HUES64 (cell line): ENCODE data around the gene RELT.

Experiments
- H3K27ac ChIP-seq: 2 replicates; pipeline ENCODE4 v1.7.0; 2013; ENCODE audit warnings: low read depth, low read length, inconsistent platforms
- H3K27me3 ChIP-seq: 2 replicates; pipeline ENCODE4 v1.6.1; 2013; ENCODE audit warnings: mild to moderate bottlenecking, low read length; ENCODE audit not compliant: insufficient read depth
- H3K36me3 ChIP-seq: 2 replicates; pipeline ENCODE4 v1.6.1; 2013; ENCODE audit warnings: mild to moderate bottlenecking, low read length; ENCODE audit not compliant: insufficient read depth
- H3K4me1 ChIP-seq: 2 replicates; pipeline ENCODE4 v1.6.1; 2013; ENCODE audit warnings: mild to moderate bottlenecking, low read length, moderate library complexity; ENCODE audit not compliant: insufficient read depth
- H3K4me3 ChIP-seq: 2 replicates; pipeline ENCODE4 v1.5.1; 2013; ENCODE audit warnings: mild to moderate bottlenecking, low read length, moderate library complexity
- H3K9ac ChIP-seq: 2 replicates; pipeline ENCODE4 v1.6.1; 2013; ENCODE audit warnings: mild to moderate bottlenecking, low read depth, low read length
- H3K9me3 ChIP-seq: 2 replicates; pipeline ENCODE4 v1.6.1; 2013; ENCODE audit warnings: low read depth, low read length; ENCODE audit not compliant: insufficient read depth
- WGBS: fragments of 150-250, 120-280 bp; methylation state at CpG from one replicate; pipeline ENCODE4 v1.1.7; 2013; ENCODE audit warnings: missing lambda C conversion rate; 5-methylcytosine and 5-hydroxymethylcytosine counted together

RELT gene

DNA sequence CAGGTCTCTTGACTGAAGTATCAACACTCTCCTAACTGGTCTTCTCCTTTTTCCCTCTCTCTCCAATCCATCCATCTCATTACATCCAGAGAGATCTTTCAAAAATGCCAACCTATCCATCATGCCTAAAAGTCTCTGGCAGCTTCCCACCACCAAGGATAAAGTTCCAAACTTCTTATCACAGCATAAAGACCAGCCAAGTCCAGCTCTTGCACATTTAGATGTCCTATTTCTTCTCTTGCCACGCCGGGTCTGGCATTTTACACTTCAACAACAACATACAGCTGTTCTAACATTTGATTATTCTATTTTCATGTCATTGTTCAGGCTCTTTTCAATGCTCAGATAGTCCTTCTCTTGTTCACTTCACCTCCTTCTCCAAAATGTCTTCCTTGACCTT, 70.6 kb downstream of the RELT start:
- H3K9me3 ChIP-seq, result no peaks in the 10 kb centered on the region
- H3K9ac ChIP-seq, result no peak overlapping the region
- H3K27ac ChIP-seq, result no peak overlapping the region
- peaks cover 6% of the 10 kb centered on the region; the same call in 1 of the 2 replicates for H3K4me1 ChIP-seq
- H3K27me3 ChIP-seq, result no peaks in the 10 kb centered on the region
- no peak overlapping the region for H3K4me3 ChIP-seq
- WGBS, result 95% methylated on average over 2 of the region's 2 CpGs
- no peaks in the 10 kb centered on the region for H3K36me3 ChIP-seq
